OCI-LY1 (cell line): ENCODE measurements around the gene EFCAB10.

Experiments
- H2AFZ ChIP-seq: fragments of 200-600 bp; sonication (generic), shearing (Covaris generic); 2 replicates; pipeline ENCODE4 v1.6.0; 2014; ENCODE audit warnings: antibody characterized with exemption, mild to moderate bottlenecking, low read length
- H3F3A ChIP-seq: fragments of 200-600 bp; sonication (generic), shearing (Covaris generic); 2 replicates; pipeline ENCODE4 v1.6.0; 2014; ENCODE audit warnings: mild to moderate bottlenecking, antibody characterized with exemption, low read length, moderate library complexity; ENCODE audit not compliant: insufficient read depth
- H3K27ac ChIP-seq: fragments of 200-600 bp; sonication (generic); 2 replicates; pipeline ENCODE4 v1.5.1; 2014; ENCODE audit warnings: low read length, mixed run types, mild to moderate bottlenecking, low read depth; ENCODE audit not compliant: poor library complexity, severe bottlenecking
- H3K27me3 ChIP-seq: fragments of 200-600 bp; sonication (generic); 2 replicates; pipeline ENCODE4 v1.6.0; 2014; ENCODE audit warnings: antibody characterized with exemption, mild to moderate bottlenecking, low read length, moderate library complexity; ENCODE audit not compliant: insufficient read depth
- H3K36me3 ChIP-seq: fragments of 200-600 bp; sonication (generic); 2 replicates; pipeline ENCODE4 v1.6.1; 2014; ENCODE audit warnings: mild to moderate bottlenecking, antibody characterized with exemption, low read length, moderate library complexity, mixed read lengths; ENCODE audit not compliant: insufficient read depth
- H3K4me1 ChIP-seq: fragments of 200-600 bp; sonication (generic); 2 replicates; pipeline ENCODE4 v1.5.1; 2014; ENCODE audit warnings: mild to moderate bottlenecking, low read length, moderate library complexity; ENCODE audit not compliant: insufficient read depth, severe bottlenecking
- H3K4me2 ChIP-seq: fragments of 200-600 bp; sonication (generic), shearing (Covaris generic); 2 replicates; pipeline ENCODE4 v1.6.1; 2014; ENCODE audit warnings: low read length
- H3K4me3 ChIP-seq: fragments of 200-600 bp; sonication (generic); 2 replicates; pipeline ENCODE4 v1.5.1; 2014; ENCODE audit warnings: low read length, low read depth, mild to moderate bottlenecking, mixed read lengths; ENCODE audit not compliant: poor library complexity, severe bottlenecking
- H3K79me2 ChIP-seq: fragments of 200-600 bp; shearing (Covaris generic); 2 replicates; pipeline ENCODE4 v1.6.1; 2016; ENCODE audit warnings: mixed run types, low read length, mixed read lengths; ENCODE audit not compliant: insufficient read depth
- H3K9ac ChIP-seq: fragments of 200-600 bp; sonication (generic), shearing (Covaris generic); 2 replicates; pipeline ENCODE4 v1.6.1; 2014; ENCODE audit warnings: mild to moderate bottlenecking, low read length, mixed read lengths
- H3K9me2 ChIP-seq: fragments of 200-600 bp; sonication (generic), shearing (Covaris generic); 2 replicates; pipeline ENCODE4 v1.6.1; 2014; ENCODE audit warnings: low read depth, mild to moderate bottlenecking, low read length, mixed read lengths
- H3K9me3 ChIP-seq: fragments of 200-600 bp; shearing (Covaris generic); 2 replicates; pipeline ENCODE4 v1.6.1; 2014; ENCODE audit warnings: low read length, mixed read lengths
- H4K20me1 ChIP-seq: fragments of 200-600 bp; sonication (generic), shearing (Covaris generic); 2 replicates; pipeline ENCODE4 v1.6.0; 2016; ENCODE audit warnings: mild to moderate bottlenecking, low read length; ENCODE audit not compliant: insufficient read depth
- EZH2 ChIP-seq: fragments of 200-600 bp; sonication (generic), shearing (Covaris generic); IDR thresholded peaks from 2 replicates; pipeline ENCODE4 v1.8.0; 2017; ENCODE audit warnings: borderline replicate concordance, mixed run types, mild to moderate bottlenecking, antibody characterized with exemption, low read length, moderate library complexity, mixed read lengths
- TF ChIP-seq, protein P1 (sequence below): fragments of 200-600 bp; sonication (generic), shearing (Covaris generic); IDR thresholded peaks from 2 replicates; pipeline ENCODE4 v1.5.1; 2017; ENCODE audit warnings: mild to moderate bottlenecking, antibody characterized with exemption, low read length, moderate library complexity, mixed read lengths

EFCAB10 gene

DNA sequence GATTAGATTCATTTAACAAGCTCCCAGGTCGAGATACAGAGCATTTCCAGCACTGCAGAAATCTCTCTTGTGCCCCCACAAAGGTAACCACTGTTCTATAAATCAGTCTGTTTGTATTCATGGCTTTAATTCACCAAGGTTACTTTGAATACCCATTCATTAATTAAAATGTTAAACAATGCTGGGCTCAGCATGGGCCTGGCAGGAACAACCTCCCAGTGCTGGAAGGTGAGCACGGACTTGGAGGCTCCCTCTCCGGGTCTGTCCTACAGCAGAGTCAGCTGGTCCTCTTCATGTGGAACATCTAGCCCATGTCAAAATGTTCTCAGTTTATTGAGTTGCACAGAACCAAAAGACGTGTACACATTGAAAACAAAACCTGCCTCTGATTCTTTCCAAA is 15.6 kb upstream of the EFCAB10 start:
- Histone ChIP-seq H3K9me2 (no peaks in the 10 kb centered on the region), H3K4me1 (peaks cover 20% of the 10 kb centered on the region), H3F3A (no peaks in the 10 kb centered on the region), H3K36me3 (no peaks in the 10 kb centered on the region), H3K79me2 (no peaks in the 10 kb centered on the region), H4K20me1 (no peaks in the 10 kb centered on the region), H2AFZ (no peak overlapping the region), H3K27me3 (no peaks in the 10 kb centered on the region), H3K27ac (no peak overlapping the region), H3K4me2 (no peak overlapping the region), H3K9ac (no peak overlapping the region), H3K9me3 (no peaks in the 10 kb centered on the region), H3K4me3 (no peak overlapping the region)
- TF ChIP-seq, protein P1, sequence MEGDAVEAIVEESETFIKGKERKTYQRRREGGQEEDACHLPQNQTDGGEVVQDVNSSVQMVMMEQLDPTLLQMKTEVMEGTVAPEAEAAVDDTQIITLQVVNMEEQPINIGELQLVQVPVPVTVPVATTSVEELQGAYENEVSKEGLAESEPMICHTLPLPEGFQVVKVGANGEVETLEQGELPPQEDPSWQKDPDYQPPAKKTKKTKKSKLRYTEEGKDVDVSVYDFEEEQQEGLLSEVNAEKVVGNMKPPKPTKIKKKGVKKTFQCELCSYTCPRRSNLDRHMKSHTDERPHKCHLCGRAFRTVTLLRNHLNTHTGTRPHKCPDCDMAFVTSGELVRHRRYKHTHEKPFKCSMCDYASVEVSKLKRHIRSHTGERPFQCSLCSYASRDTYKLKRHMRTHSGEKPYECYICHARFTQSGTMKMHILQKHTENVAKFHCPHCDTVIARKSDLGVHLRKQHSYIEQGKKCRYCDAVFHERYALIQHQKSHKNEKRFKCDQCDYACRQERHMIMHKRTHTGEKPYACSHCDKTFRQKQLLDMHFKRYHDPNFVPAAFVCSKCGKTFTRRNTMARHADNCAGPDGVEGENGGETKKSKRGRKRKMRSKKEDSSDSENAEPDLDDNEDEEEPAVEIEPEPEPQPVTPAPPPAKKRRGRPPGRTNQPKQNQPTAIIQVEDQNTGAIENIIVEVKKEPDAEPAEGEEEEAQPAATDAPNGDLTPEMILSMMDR = no peak
- TF ChIP-seq EZH2 = no peak

DNA sequence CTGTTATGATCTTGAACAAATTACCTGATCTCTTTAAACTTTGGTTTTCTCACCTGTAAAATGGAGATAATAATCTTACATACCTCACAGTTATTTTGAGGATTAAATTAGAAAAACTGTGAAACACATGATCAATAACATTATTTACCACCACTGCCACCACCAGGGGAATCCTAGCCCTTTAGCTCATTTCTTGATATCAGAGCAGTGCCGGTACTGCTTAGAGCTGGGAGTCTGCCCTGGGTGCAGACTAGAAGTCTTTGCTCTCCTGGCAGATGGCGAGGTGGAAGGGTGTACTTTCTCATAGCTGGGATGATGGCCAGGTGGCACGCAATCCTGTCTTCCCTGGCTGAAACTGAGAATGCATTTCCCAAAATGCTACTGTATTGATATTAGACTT is 12.7 kb upstream of the EFCAB10 start:
- no peaks in the 10 kb centered on the region for H3K27me3 ChIP-seq

DNA sequence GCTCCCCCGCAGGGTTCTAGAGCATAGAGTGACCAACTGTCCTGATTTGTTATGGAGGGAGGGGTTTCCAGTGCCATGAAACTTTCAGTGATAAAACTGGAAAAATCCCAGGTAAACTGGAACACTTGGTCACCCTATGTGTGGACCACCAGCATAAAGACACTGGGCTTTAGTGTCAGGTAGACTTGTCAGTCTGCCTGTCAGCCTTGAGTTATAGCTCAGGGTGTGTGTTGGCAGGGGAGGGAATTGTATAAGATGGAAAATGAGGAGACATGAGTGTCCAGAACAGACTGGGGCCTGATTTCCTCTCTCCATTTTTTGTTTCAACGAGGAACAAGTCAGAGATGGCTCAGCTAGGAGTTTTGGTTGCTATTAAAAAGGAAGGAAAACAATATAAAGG is 10.2 kb upstream of the EFCAB10 start:
- H3K4me2 ChIP-seq = no peak overlapping the region
- H3F3A ChIP-seq = no peaks in the 10 kb centered on the region
- H3K9ac ChIP-seq = no peak overlapping the region

More for the DNA sequence above, 12.7 kb upstream of the EFCAB10 start:
- no peaks in the 10 kb centered on the region for H3K79me2 ChIP-seq
- H3K9ac ChIP-seq = no peak overlapping the region
- H3F3A ChIP-seq = no peaks in the 10 kb centered on the region
- H3K27ac ChIP-seq = no peak overlapping the region
- H3K4me3 ChIP-seq = peak overlapping the region; percentile 41
- H3K4me2 ChIP-seq = peak overlapping the region; percentile 63
- no peaks in the 10 kb centered on the region for H4K20me1 ChIP-seq
- H3K4me1 ChIP-seq = peaks cover 23% of the 10 kb centered on the region
- H3K9me2 ChIP-seq = no peaks in the 10 kb centered on the region
- no peaks in the 10 kb centered on the region for H3K36me3 ChIP-seq
- H2AFZ ChIP-seq = peak overlapping the region; percentile 6
- TF ChIP-seq EZH2 = no peak
- TF ChIP-seq, protein P1 = peak; percentile 42; the same call in 1 of the 2 replicates
- H3K9me3 ChIP-seq = no peaks in the 10 kb centered on the region

More for the DNA sequence above, 10.2 kb upstream of the EFCAB10 start:
- Histone ChIP-seq H3K79me2 (no peaks in the 10 kb centered on the region), H3K9me2 (no peaks in the 10 kb centered on the region), H4K20me1 (no peaks in the 10 kb centered on the region), H2AFZ (no peak overlapping the region), H3K27ac (no peak overlapping the region), H3K9me3 (no peaks in the 10 kb centered on the region), H3K36me3 (no peaks in the 10 kb centered on the region), H3K4me1 (peaks cover 48% of the 10 kb centered on the region), H3K27me3 (no peaks in the 10 kb centered on the region), H3K4me3 (no peak overlapping the region)
- TF ChIP-seq, protein P1 = no peak
- no peak for TF ChIP-seq EZH2
